HCT116 (cell line): ENCODE measurements around the gene XIAP. TPM values are rescaled to one million over a fixed set of nuclear protein-coding genes. Genes with fewer than 3 reads are reported as not detected.

ENCODE experiments used
- ATAC-seq: fragments of 200-7000 bp; cut with Tn5 transposase; 2 replicates; pipeline ENCODE4 v1.9.1; 2020; ENCODE audit warnings: mild to moderate bottlenecking, moderate library complexity
- BruUV-seq: library from RNA; stranded (reverse); fragments of 400-500 nt; replicated peaks from 2 replicates; lab custom pipeline; 2021; lab: Mats Ljungman, UMichigan
- CTCF ChIA-PET: fragments of 300-600 bp; sonication (Branson Sonifier 250); formaldehyde crosslinking; loops from one replicate; lab custom pipeline; 2021; ENCODE audit warnings: antibody characterized with exemption; lab: Charles Lee
- POLR2A ChIA-PET: fragments of 300-600, 350-600 bp; sonication (Branson Sonifier 250); formaldehyde crosslinking; loops from one replicate; lab custom pipeline; 2021; ENCODE audit warnings: antibody characterized with exemption; lab: Charles Lee
- RAD21 ChIA-PET, 2 experiments: fragments of 300-600 bp; sonication (Branson Sonifier 250); formaldehyde crosslinking; loops; one replicate each; lab custom pipeline; 2023; ENCODE audit warnings: low total read pairs in 2 of 2; ENCODE audit not compliant: uncharacterized antibody in 2 of 2, unreplicated experiment in 2 of 2, low non-redundant PET in 1 of 2; lab: Charles Lee
- DNase-seq: peaks from one replicate; pipeline ENCODE4 v3.0.0-alpha.2; 2010; ENCODE audit warnings: low read depth, low spot score
- H2AFZ ChIP-seq: fragments of 200-600 bp; shearing (Covaris generic), sonication (generic); 2 replicates; pipeline ENCODE4 v1.6.1; 2017; ENCODE audit warnings: low read depth, mixed run types, mixed read lengths, antibody characterized with exemption, low read length; ENCODE audit not compliant: poor library complexity, severe bottlenecking
- H3K27ac ChIP-seq: 2 replicates; pipeline ENCODE4 v1.5.1; 2012; ENCODE audit warnings: low read depth, low read length
- H3K27me3 ChIP-seq: fragments of 200-600 bp; sonication (generic); 2 replicates; pipeline ENCODE4 v1.6.1; 2016; ENCODE audit warnings: mixed run types, low read length, mixed read lengths; ENCODE audit not compliant: insufficient read depth
- H3K36me3 ChIP-seq, 2 experiments: fragments of 200-500 bp in 1 of 2; fragments of 200-600 bp in 1 of 2; sonication (Bioruptor generic) in 1 of 2; sonication (generic) in 1 of 2; 2 replicates each; pipeline versions ENCODE4 v1.5.1 to v1.6.1; 2014 to 2016; ENCODE audit warnings: low read length in 2 of 2, inconsistent platforms in 1 of 2, mixed read lengths in 1 of 2, mixed run types in 1 of 2; ENCODE audit not compliant: insufficient read depth in 2 of 2, control insufficient read depth in 1 of 2
- H3K4me1 ChIP-seq, 2 experiments: fragments of 200-600 bp in 1 of 2; sonication (generic) in 1 of 2; 2 replicates each; pipeline versions ENCODE4 v1.5.1 to v1.6.1; 2012 to 2017; ENCODE audit warnings: low read length in 2 of 2, inconsistent platforms in 1 of 2, mild to moderate bottlenecking in 1 of 2, mixed read lengths in 1 of 2, mixed run types in 1 of 2, moderate library complexity in 1 of 2; ENCODE audit not compliant: insufficient read depth in 2 of 2, control insufficient read depth in 1 of 2
- H3K4me2 ChIP-seq: fragments of 200-600 bp; sonication (generic); 2 replicates; pipeline ENCODE4 v1.6.1; 2017; ENCODE audit warnings: mixed run types, low read length, mixed read lengths
- H3K4me3 ChIP-seq, 2 experiments: fragments of 200-600 bp in 1 of 2; sonication (generic) in 1 of 2; replicated peaks in 1 of 2; 2 replicates each; pipeline ENCODE4 v1.5.1; 2011 to 2016; ENCODE audit warnings: low read length in 2 of 2, control low read depth in 1 of 2, low read depth in 1 of 2, mild to moderate bottlenecking in 1 of 2, mixed read lengths in 1 of 2, mixed run types in 1 of 2
- H3K79me2 ChIP-seq: fragments of 200-600 bp; sonication (generic); 2 replicates; pipeline ENCODE4 v1.6.1; 2017; ENCODE audit warnings: mild to moderate bottlenecking, mixed run types, low read length, moderate library complexity, mixed read lengths; ENCODE audit not compliant: insufficient read depth
- H3K9ac ChIP-seq: fragments of 200-600 bp; sonication (generic); 2 replicates; pipeline ENCODE4 v1.6.1; 2016; ENCODE audit warnings: low read length, mixed read lengths
- H3K9me2 ChIP-seq: fragments of 200-600 bp; sonication (generic), shearing (Covaris generic); 2 replicates; pipeline ENCODE4 v1.6.1; 2017; ENCODE audit warnings: mixed run types, mild to moderate bottlenecking, moderate library complexity; ENCODE audit not compliant: insufficient read depth
- H3K9me3 ChIP-seq, 2 experiments: fragments of 200-500 bp in 1 of 2; fragments of 200-600 bp in 1 of 2; sonication (Bioruptor generic) in 1 of 2; sonication (generic) in 1 of 2; 2 replicates each; pipeline ENCODE4 v1.6.1; 2014 to 2017; ENCODE audit warnings: low read length in 2 of 2, mixed read lengths in 2 of 2, inconsistent platforms in 1 of 2, low read depth in 1 of 2, mild to moderate bottlenecking in 1 of 2, mixed run types in 1 of 2, moderate library complexity in 1 of 2; ENCODE audit not compliant: control insufficient read depth in 1 of 2, insufficient read depth in 1 of 2
- H4K20me1 ChIP-seq: fragments of 200-600 bp; sonication (generic), shearing (Covaris generic); 2 replicates; pipeline ENCODE4 v1.6.1; 2017; ENCODE audit warnings: mixed run types, mild to moderate bottlenecking, moderate library complexity; ENCODE audit not compliant: insufficient read depth
- EGR1 ChIP-seq: IDR thresholded peaks from 2 replicates; pipeline ENCODE4 v1.6.1; 2012; ENCODE audit warnings: low read depth
- ELF1 ChIP-seq: IDR thresholded peaks from 2 replicates; pipeline ENCODE4 v1.6.1; 2012; ENCODE audit warnings: low read depth, borderline replicate concordance
- JUND ChIP-seq: IDR thresholded peaks from 2 replicates; pipeline ENCODE4 v1.6.1; 2012
- MAX ChIP-seq: IDR thresholded peaks from 2 replicates; pipeline ENCODE4 v1.6.1; 2012
- POLR2AphosphoS5 ChIP-seq: IDR thresholded peaks from 2 replicates; pipeline ENCODE4 v1.6.1; 2011; ENCODE audit warnings: mild to moderate bottlenecking, low read depth, low read length, moderate library complexity
- RAD21 ChIP-seq: IDR thresholded peaks from 2 replicates; pipeline ENCODE4 v1.6.1; 2012; ENCODE audit warnings: low read depth, mild to moderate bottlenecking
- REST ChIP-seq: IDR thresholded peaks from 2 replicates; pipeline ENCODE4 v1.6.1; 2012; ENCODE audit warnings: low read depth
- SP1 ChIP-seq: IDR thresholded peaks from 2 replicates; pipeline ENCODE4 v1.6.1; 2012; ENCODE audit warnings: low read depth
- SRF ChIP-seq: IDR thresholded peaks from 2 replicates; pipeline ENCODE4 v1.6.1; 2012; ENCODE audit warnings: low read depth
- ZFX ChIP-seq: fragments of 450-650 bp; IDR thresholded peaks from 2 replicates; pipeline ENCODE4 v1.6.1; 2017
- ZNF274 ChIP-seq: fragments of 200-500 bp; sonication (Bioruptor generic); IDR thresholded peaks from 2 replicates; pipeline ENCODE4 v1.6.1; 2014; ENCODE audit warnings: mild to moderate bottlenecking, low read depth, low read length, inconsistent platforms
- intact Hi-C: fragments of 100-400 bp; cut with micrococcal nuclease; formaldehyde crosslinking; loops from 2 replicates; pipeline ENCODE4 v1.10.0; 2022
- total RNA-seq: library from RNA; stranded (reverse); gene quantifications from one replicate; pipeline ENCODE4 v1.2.1, GENCODE V29; 2021; ENCODE audit not compliant: unreplicated experiment

XIAP gene
- total RNA-seq, 1 experiment from 2014 or later = 41.0 TPM

GRCh38 chrX:123869488-123869887 lies 9.6 kb downstream of the XIAP start:
- H3K27ac ChIP-seq = no peak overlapping the region
- no peaks in the 10 kb centered on the region for H3K9me2 ChIP-seq
- no TSS peak for BruUV-seq
- H3K4me1 ChIP-seq = peaks cover 3 to 13% of the 10 kb centered on the region in 2 experiments; a peak in 2 of 4 replicates
- no peaks in the 10 kb centered on the region for H3K9me3 ChIP-seq
- peak overlapping the region; percentile 32 for H3K4me2 ChIP-seq
- intact Hi-C loops = no loop called here
- ATAC-seq = no peak
- H4K20me1 ChIP-seq = no peaks in the 10 kb centered on the region
- DNase-seq = no peak
- CTCF ChIA-PET = no interaction called here
- peaks cover 62% of the 10 kb centered on the region for H3K79me2 ChIP-seq
- no peaks in the 10 kb centered on the region; a peak in 1 of 4 replicates for H3K36me3 ChIP-seq
- H2AFZ ChIP-seq = no peak overlapping the region
- TF ChIP-seq EGR1 (no peak), SP1 (no peak), ZNF274 (no peak), SRF (no peak), ZFX (no peak), POLR2AphosphoS5 (no peak), REST (no peak), ELF1 (no peak), JUND (no peak), RAD21 (no peak), MAX (no peak)
- TF ChIP-seq, all 23 proteins: peak for 0
- ChIA-PET RAD21 (interaction anchor here in 1 of 2 experiments (0.7 kb wide), 1 partner anchor 36 kb away, joined by 3 read pairs; no protein-coding TSS in a partner anchor), POLR2A (no interaction called here)
- no peaks in the 10 kb centered on the region for H3K27me3 ChIP-seq
- H3K4me3 ChIP-seq = no peak overlapping the region
- no peak overlapping the region for H3K9ac ChIP-seq
